GM19468 (cell line): Measurements from ENCODE around the gene SPEM3.

Experiments used
- ATAC-seq: cut with Tn5 transposase; IDR thresholded peaks from one replicate; pipeline ENCODE4 v1.9.1; 2021; ENCODE audit warnings: mild to moderate bottlenecking, moderate library complexity, moderate number of reproducible peaks; ENCODE audit not compliant: unreplicated experiment; ENCODE audit errors: extremely low read depth

The SPEM3 gene

DNA sequence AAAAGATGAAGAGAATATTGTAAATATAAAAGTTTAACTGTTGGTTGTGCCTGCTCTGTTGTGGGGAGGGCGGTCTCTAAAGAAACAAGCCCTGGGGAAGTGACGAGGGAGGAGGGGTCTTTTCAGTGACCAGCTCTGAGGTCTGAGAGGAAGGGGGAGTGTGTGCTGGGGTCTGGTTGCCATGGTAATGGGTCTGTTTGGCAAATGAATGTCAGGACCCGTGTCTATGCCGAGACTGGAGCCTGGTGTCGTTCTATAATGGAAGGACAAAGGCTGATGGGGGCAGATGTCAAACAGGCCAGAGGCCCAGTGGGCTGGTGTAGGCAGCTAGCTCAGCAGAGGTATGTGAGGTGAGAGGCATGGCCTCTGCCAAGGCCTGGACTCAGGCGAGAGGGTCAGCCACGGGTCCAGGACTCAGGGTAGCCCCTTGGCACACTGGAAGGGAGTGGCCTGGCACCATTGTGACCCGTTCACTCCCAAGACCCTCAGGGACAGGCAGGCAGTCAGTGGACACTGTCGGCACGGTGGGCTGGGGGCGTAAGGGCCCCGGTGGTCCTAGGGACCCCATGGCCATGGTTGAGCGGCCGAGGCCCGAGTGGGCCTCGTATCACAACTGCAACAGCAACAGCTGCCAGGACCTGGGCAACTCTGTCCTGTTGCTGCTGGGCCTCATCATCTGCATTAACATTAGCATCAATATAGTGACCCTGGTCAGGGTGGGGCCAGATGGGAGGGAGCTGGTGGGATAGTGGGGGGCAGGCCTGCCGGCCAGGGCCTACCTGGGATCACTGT is 8.6 kb upstream of the SPEM3 start, which contains the start of gene SPEM1:
TSS of gene SPEM1 (plus strand) at position 506 of the 792 bp plus-strand sequence. CDS start at position 567, 61 bp downstream.
- ATAC-seq = no peak

DNA sequence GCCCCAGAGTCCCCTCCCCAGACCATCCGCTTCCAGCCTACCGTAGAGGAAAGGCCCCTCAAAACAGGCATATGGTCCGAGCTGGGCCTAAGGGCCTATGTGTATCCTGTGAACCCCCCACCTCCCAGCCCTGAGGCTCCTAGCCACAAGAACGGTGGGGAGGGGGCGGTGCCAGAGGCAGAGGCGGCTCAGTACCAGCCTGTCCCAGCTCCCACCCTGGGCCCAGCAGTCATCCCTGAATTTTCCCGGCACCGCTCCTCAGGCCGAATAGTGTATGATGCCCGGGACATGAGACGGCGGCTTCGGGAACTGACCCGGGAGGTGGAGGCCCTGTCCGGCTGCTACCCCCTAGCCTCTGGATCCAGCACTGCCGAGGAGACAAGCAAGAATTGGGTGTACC is 7.5 kb upstream of the SPEM3 start:
- ATAC-seq = no peak

DNA sequence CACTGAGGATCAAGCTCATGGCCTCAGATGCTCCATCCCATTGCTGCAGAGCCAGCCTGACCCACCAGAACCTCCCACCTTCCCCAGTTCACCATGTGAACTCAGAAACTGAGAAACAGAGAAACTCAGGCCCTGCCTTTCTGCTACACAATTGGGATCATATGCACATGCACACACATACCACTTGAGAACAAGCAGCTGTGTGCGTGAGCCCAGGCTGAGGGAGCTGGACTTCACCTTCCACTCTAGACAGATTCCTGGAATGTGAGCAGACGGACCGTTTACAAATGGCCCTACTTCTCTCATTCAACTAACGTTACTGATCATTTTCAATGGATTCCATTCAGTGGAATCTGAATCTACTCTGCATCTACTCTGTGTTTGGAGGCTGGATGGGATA is 5.0 kb upstream of the SPEM3 start:
- ATAC-seq = no peak

DNA sequence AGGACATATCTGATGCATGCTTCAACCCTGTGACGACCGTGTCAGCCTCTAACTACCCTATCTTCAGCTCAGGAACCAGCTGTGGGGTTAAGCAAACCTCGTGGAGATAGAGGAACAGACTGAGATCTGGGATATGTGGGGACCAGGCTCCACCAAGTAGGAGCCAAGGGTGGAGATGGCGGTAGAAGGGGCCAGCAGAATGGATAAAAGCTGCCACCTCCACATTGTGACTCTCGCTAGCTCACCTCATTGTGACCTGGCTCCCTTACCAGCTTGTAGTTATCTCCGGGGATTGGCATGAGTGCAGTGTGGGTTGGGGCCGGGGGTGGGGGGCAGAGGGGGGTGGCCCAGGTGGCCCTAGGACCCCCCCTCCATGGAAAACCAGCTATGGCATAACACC is 3.3 kb upstream of the SPEM3 start, which contains the start of gene SPEM2:
TSS of gene SPEM2 (plus strand) at position 301 of the 400 bp plus-strand sequence. CDS start at position 374, 73 bp downstream.
- no peak for ATAC-seq

DNA sequence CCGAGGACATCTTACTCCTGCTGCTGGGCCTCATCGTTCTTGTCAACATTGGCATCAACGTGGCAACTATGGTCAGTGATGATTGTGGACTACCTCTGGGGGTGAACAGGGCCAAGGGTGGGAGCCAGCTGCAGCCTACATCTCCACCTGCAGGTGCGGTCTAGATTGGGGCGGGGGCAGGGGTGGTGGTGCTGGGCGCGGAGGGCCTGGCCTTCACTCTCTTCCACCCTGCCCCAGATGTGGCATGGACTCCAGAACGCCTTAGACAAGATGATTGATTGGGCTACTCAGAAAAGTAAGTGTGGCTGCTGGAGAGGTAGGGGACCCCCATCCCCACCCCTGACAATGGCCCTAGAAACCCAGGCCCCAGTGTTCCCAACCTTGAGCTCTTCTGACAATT is 2.9 kb upstream of the SPEM3 start:
- no peak for ATAC-seq

DNA sequence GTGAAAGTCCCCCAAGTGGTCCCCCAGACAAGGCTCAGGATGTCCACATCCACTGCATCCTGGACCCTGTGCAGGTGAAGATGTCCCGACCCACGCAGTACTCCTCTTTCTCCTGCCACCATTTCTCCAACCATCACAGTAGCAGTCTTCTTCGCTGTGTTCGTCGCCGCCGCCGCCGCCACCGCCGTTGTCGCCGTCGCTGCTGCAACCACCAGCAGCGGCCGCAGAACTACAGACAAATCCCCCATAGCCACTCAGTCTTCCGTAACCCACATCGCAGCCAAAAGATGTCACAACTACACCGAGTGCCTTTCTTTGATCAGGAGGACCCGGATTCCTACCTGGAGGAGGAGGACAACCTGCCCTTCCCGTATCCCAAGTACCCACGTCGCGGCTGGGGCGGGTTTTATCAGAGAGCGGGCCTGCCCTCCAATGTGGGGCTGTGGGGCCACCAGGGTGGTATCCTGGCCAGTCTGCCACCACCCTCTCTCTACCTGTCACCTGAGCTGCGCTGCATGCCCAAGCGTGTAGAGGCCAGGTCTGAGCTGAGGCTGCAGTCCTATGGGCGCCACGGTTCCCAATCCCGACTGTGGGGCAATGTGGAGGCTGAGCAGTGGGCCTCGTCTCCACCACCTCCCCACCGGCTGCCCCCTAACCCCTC is 2.3 kb upstream of the SPEM3 start:
- no peak for ATAC-seq

DNA sequence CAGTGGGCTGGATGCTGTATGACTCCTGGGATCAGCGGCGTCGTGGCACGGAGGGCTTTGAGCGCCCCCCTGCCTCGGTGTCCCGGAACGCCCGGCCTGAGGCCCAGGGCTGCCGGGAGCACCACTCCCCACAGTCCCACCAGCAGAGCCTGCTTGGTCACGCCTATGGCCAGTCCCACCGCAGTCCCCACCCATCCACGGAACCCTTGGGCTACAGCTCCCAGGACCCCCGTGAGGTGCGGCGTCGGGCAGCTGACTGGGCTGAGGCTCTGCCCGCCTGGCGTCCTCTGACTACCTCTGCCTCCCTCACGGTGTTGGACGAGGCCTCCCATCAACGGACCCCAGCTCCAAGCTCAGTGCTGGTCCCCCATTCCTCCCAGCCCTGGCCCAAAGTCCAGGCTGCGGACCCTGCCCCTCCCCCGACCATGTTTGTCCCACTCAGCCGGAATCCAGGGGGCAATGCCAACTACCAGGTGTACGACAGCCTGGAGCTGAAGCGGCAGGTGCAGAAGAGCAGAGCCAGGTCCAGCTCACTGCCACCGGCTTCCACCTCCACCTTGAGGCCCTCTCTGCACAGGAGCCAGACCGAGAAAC is 1.7 kb upstream of the SPEM3 start:
- ATAC-seq = no peak

DNA sequence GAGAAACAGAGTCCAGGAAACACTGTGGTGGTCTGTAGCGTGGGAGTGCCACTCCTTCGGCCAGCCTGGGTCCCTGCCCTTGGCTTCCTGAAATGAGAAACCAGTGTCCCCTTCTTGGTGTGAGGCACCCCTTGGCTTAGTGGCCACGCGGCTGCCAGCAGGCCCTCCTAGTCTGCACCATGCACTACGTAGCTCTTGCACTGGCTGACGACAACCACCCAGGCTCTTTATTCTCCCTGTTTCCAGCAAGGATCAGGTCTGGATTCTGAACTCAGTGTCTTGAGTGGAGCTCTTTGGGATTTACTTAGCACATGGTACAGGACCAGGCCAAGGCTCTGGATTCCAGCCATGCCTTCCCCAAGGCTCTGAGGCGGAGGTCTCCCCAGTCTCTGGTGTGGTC is 1.1 kb upstream of the SPEM3 start:
- ATAC-seq = no peak

DNA sequence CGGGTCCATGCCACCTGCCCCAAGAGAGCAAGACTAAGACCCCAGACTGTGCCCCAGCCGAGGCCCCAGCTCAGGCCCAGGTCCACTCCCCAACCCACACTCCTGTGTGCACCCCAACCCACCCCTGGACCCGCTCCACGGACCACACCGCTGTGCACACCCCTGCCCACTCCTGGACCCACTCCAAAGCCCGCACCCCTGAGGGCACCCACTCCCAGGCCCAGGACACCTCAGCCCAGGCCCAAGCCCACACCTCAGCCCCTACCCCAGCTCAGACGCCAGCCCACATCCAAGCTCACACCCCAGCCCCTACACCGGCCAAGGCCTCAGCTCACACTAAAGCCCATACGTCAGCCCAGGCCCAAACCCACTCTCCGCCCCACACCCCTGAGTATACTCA is 1.1 kb downstream of the SPEM3 start:
- ATAC-seq = no peak

DNA sequence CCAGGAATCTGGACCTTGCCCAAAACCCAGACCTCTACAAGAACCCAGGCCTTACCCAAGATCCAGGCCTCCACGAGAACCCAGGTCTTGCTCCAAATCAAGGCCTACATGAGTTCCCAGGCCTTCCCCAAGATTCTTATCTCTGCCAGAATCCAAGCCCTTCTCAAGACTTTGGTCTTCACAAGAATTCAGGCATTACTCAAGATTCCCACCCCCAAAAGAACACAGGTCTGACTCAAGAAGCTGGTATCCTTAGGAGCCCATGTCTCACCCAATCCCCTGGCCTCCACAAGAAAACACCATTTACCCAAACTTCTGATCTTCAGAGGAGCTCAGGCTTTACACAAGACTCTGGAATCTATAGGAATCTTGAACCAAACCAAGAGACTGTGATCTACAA is 2.6 kb downstream of the SPEM3 start:
- no peak for ATAC-seq

DNA sequence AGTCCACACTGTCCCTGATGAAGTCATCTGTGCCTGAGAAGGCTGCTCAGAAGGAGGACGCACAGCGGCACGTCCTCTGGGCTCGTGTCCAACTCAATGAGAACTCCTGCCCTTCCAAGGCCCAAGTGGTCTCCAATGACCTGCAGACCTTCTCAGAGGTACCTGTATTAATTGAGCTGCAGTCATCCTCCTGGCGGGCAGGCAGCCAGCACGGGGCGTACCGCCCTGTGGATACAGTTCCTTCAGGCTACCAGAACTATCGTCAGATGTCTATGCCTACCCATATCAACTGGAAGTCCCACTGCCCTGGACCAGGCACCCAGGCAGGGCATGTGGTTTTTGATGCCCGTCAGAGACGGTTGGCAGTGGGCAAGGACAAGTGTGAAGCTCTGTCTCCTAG is 3.6 kb downstream of the SPEM3 start:
- no peak for ATAC-seq

DNA sequence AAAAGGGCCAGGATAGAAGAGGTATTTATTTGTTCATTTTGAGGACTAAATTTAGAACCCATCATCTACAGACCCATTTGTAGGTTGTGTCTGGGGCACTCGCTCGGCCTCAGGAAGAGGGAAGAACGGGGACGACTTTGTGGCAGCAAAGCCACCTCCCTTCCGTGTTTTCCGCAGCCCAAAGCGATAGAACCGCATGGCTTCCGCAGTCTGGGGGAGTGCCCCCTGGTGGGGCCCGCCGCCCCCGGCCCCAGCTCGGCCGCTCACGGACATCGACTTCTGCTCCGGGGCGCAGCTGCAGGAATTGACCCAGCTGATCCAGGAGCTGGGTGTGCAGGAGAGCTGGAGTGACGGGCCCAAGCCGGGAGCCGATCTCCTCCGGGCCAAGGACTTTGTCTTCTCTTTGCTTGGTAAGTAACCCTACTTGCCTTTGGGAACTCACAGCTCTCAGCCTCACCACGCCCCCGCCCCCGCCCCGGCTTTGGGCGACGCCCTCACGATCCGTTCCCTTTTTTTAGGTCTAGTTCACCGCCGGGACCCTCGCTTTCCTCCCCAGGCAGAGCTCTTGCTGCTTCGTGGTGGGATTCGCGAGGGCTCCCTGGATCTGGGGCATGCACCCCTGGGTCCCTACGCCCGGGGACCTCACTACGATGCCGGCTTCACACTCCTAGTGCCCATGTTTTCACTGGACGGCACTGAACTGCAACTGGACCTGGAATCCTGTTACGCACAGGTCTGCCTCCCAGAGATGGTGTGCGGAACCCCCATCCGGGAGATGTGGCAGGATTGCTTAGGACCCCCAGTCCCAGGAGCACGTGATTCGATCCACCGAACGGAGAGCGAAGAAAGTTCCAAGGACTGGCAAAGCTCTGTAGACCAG is 7.3 kb downstream of the SPEM3 start:
- no peak for ATAC-seq

DNA sequence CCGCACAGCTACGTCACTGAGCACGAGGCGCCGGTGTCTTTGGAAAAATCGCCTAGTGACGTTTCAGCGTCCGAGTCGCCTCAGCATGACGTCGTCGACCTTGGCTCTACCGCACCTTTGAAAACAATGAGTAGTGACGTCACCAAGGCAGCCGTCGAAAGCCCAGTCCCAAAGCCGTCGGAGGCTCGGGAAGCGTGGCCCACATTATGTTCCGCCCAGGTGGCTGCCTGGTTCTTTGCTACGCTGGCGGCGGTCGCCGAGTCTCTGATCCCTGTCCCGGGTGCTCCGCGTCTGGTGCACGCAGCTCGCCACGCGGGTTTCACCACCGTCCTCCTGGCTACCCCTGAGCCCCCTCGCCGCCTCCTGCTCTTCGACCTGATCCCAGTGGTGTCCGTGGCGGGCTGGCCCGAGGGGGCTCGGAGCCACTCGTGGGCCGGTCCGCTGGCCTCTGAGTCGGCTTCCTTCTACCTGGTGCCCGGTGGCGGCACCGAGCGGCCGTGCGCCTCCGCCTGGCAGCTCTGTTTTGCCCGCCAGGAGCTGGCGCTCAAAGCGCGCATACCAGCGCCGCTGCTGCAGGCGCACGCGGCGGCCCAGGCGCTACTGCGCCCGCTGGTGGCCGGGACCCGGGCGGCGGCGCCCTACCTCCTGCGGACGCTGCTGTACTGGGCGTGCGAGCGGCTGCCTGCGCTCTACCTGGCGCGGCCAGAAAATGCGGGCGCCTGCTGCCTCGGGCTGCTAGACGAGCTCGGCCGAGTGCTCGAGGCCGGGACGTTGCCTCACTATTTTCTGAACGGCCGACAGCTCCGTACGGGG is 8.1 kb downstream of the SPEM3 start:
- ATAC-seq = no peak

DNA sequence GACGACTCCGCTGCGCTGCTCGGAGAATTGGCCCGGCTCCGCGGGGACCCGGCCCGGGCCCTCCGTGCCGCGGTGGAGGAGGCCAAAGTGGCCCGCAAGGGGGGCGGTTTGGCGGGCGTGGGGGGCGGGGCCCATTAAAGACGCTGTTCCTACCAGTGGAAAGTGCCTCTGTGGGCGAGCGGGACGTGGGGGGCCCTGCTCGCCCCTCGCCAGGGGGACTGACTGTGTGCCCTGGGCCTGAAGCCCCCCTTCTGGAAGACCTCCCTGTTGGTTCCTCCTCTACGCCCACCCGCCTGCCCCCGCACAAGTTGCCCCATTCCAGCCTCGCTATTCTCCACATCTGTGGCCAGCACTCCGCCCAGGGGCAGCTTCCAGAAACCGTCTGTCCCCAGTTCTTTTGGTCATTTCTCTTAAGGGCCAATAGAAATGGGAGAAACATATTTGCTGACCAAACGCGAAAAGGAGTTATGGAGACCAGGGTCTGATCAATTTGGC is 8.8 kb downstream of the SPEM3 start:
- no peak for ATAC-seq

DNA sequence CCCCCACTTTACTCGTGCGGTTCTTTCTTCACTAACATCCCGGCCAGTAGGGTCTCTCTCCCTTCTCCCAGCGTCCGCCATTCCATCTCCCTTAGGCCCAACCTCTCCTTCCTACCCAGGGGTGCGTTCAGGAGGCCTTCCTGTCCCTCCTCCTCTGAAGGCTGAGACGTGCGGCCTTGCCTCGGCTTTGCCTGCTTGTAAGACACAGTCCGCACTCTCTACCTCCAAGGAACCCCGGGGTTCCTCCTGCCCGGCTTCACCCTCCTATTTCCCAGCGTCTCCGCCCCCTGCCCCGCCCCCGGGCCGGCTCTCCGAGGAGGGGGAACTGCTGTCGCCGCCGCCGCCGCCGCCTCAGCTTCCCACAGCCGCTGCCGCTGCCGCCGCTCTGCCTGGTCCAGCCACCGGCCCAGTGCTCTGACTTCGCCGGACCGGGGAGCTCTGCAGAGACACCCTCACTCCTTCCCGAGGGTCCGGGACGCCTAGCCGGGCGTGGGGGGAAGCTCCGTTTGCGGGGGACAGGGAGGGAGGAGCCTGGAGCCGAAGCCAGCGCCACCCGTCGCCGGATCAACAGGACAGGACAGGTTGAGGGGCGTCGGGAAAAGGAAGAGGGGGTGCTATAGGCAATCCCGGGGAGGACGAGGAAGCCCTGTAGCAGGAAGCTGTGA is 9.4 kb downstream of the SPEM3 start:
- no peak for ATAC-seq

DNA sequence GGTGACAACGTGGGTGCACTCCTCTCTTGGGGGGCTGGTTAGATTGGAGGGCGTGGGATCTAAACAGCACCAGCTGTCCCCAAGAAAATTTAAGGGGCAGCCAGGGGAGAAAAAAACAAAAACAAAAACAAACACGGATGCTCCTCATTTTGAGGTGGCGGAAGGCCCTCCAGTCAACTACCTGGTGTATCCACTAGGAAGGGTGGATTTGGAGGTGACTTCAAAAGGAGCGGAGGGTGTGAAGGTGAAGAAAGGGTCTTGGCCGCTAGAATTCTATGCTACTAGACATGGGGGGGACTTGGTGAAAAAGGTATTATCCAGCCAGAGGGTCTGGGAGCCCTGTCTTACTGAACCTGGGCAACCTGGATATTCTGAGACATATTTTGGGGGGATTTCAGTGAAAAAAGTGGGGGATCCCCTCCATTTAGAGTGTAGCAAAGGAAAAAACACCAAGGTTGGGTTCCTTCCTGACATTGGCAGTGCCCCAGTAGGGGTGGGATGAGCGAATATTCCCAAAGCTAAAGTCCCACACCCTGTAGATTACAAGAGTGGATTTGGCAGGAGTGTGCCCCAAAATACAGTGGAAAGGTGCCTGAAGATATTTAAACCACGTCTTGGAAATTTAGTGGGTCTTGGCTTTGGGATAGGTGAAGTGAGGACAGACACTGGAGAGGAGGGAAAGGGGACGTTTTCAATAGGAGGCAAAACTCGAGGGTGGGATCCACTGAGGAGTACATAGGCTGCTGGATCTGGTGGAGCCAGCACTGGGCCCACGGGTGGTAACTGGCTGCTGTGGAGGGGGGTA is 10.2 kb downstream of the SPEM3 start:
- no peak for ATAC-seq

DNA sequence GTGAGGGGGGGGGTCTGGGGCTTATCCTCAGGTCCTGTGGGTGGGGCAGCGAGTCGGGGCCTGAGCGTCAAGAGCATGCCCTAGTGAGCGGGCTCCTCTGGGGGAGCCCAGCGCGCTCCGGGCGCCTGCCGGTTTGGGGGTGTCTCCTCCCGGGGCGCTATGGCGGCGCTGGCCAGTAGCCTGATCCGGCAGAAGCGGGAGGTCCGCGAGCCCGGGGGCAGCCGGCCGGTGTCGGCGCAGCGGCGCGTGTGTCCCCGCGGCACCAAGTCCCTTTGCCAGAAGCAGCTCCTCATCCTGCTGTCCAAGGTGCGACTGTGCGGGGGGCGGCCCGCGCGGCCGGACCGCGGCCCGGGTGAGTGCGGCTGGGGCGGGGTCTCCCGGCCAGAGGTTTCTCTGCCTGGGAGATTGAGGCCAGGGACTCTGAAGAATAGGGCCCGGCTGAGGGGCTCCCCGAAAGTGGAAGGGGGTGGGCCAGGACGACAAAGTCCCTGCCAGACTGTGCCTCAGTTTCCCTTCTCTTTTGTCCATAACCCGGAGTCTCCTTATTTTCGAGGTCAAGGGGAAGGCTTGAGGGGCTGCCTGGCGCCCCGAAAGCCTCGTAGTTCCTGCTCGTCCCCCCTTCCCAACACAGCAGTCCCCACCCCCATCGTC is 10.9 kb downstream of the SPEM3 start, which contains the start of gene FGF11:
TSS of gene FGF11 (plus strand) at position 51 of the 651 bp plus-strand sequence. CDS start at position 160, 109 bp downstream.
- ATAC-seq = no peak
